ENCODE measurements around the gene FARSB.

FARSB gene

GRCh38 chr2:222521099-222521498 lies 134.8 kb downstream of the FARSB start:
- Histone ChIP-seq H3K27me3 (replicated peaks; ENCODE audit: control insufficient read depth, insufficient read depth, low read length) (peaks cover 14% of the 10 kb centered on the region), H3K9ac (ENCODE audit: low read length) (no peak overlapping the region), H3K9me3 (ENCODE audit: control insufficient read depth, low read length) (no peaks in the 10 kb centered on the region), H3K4me3 (ENCODE audit: low read length) (no peak overlapping the region), H3K4me1 (ENCODE audit: control insufficient read depth, insufficient read depth, low read length) (peaks cover 16% of the 10 kb centered on the region), H3K36me3 (ENCODE audit: control insufficient read depth, insufficient read depth, low read length, severe bottlenecking) (no peaks in the 10 kb centered on the region)
- DNase-seq (ENCODE audit: low read depth): no peak

Measured in adipocyte (in vitro differentiated cells).